HEK293T (cell line): ENCODE data around the gene TMED8.
A peak's percentile ranks its signal among the peaks of the same experiment; 100 is the strongest.
"Not testable (repeated sequence)": the region's sequence is repeated elsewhere in the genome, so short reads cannot be mapped to it uniquely, and the experiment has no call there.

Source experiments
- CTCF ChIA-PET: fragments of 350-600 bp; formaldehyde crosslinking; extraction: SDS; loops from one replicate; lab custom pipeline; 2021; ENCODE audit warnings: antibody characterized with exemption, inconsistent platforms; lab: Yijun Ruan, JAX
- POLR2A ChIA-PET: fragments of 350-600 bp; formaldehyde crosslinking; extraction: SDS; loops from one replicate; lab custom pipeline; 2020; ENCODE audit warnings: antibody characterized with exemption, inconsistent platforms; lab: Yijun Ruan, JAX
- DNase-seq: peaks from one replicate; pipeline ENCODE4 v3.0.0; 2012; ENCODE audit warnings: mixed read lengths; ENCODE audit errors: extremely low spot score
- ARNT ChIP-seq: fragments of 450-650 bp; IDR thresholded peaks from 2 replicates; pipeline ENCODE4 v1.6.1; 2017; ENCODE audit warnings: mild to moderate bottlenecking
- BHLHE40 ChIP-seq: fragments of 450-650 bp; IDR thresholded peaks from 2 replicates; pipeline ENCODE4 v1.6.1; 2016; ENCODE audit warnings: mild to moderate bottlenecking, moderate library complexity, borderline replicate concordance
- CTBP1 ChIP-seq: fragments of 450-650 bp; IDR thresholded peaks from 2 replicates; pipeline ENCODE4 v1.6.1; 2016; ENCODE audit warnings: borderline replicate concordance
- ELF4 ChIP-seq: fragments of 450-650 bp; IDR thresholded peaks from 2 replicates; pipeline ENCODE4 v1.6.1; 2017; ENCODE audit warnings: antibody characterized with exemption
- FOXA1 ChIP-seq: fragments of 450-650 bp; IDR thresholded peaks from 2 replicates; pipeline ENCODE4 v1.6.1; 2016; ENCODE audit warnings: mild to moderate bottlenecking
- FOXK2 ChIP-seq: fragments of 450-650 bp; IDR thresholded peaks from 2 replicates; pipeline ENCODE4 v1.6.1; 2016; ENCODE audit warnings: mild to moderate bottlenecking
- FOXM1 ChIP-seq: fragments of 450-650 bp; IDR thresholded peaks from 2 replicates; pipeline ENCODE4 v1.6.1; 2017; ENCODE audit warnings: mild to moderate bottlenecking, borderline replicate concordance
- HDGF ChIP-seq: fragments of 450-650 bp; IDR thresholded peaks from 2 replicates; pipeline ENCODE4 v1.6.1; 2017; ENCODE audit warnings: antibody characterized with exemption, borderline replicate concordance
- L3MBTL2 ChIP-seq: fragments of 450-650 bp; conservative IDR thresholded peaks from 2 replicates; pipeline ENCODE4 v1.6.1; 2016; ENCODE audit warnings: mild to moderate bottlenecking
- LEF1 ChIP-seq: fragments of 450-650 bp; IDR thresholded peaks from 2 replicates; pipeline ENCODE4 v1.6.1; 2017; ENCODE audit warnings: mild to moderate bottlenecking, borderline replicate concordance
- NFRKB ChIP-seq: fragments of 450-650 bp; IDR thresholded peaks from 2 replicates; pipeline ENCODE4 v1.6.1; 2016; ENCODE audit warnings: mild to moderate bottlenecking, moderate library complexity
- SP1 ChIP-seq: fragments of 450-650 bp; IDR thresholded peaks from 2 replicates; pipeline ENCODE4 v1.6.1; 2017
- SUZ12 ChIP-seq: fragments of 450-650 bp; IDR thresholded peaks from 2 replicates; pipeline ENCODE4 v1.6.1; 2016; ENCODE audit warnings: mild to moderate bottlenecking
- TARDBP ChIP-seq: fragments of 450-650 bp; IDR thresholded peaks from 2 replicates; pipeline ENCODE4 v1.6.1; 2016
- ZNF384 ChIP-seq: fragments of 450-650 bp; IDR thresholded peaks from 2 replicates; pipeline ENCODE4 v1.6.1; 2016
- TF ChIP-seq, protein P1 (sequence below): fragments of 450-650 bp; IDR thresholded peaks from 2 replicates; pipeline ENCODE4 v1.6.1; 2016

TMED8 gene

DNA sequence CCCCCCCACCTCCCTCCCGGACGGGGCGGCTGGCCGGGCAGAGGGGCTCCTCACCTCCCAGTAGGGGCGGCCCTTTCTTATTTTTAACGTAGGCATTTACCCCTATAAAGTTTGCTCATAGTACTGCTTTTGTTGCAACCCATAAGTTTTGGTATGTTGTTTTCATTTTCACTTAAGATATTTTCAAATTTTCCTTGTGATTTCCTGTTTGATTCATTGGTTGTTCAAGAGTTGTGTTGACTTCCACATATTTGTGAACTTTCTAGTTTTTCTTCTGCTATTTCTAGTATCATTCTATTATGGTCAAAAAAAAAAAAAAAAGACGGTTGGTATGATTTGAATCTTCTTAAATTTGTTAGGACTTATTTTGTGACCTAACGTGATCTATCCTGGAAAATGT, 39.9 kb upstream of the TMED8 start:
- CTCF ChIA-PET = no interaction called here
- DNase-seq = no peak
- POLR2A ChIA-PET = no interaction called here
- TF ChIP-seq HDGF = no peak
- TF ChIP-seq NFRKB = no peak
- TF ChIP-seq L3MBTL2 = no peak
- no peak for TF ChIP-seq SUZ12
- TF ChIP-seq ZNF384 = no peak

DNA sequence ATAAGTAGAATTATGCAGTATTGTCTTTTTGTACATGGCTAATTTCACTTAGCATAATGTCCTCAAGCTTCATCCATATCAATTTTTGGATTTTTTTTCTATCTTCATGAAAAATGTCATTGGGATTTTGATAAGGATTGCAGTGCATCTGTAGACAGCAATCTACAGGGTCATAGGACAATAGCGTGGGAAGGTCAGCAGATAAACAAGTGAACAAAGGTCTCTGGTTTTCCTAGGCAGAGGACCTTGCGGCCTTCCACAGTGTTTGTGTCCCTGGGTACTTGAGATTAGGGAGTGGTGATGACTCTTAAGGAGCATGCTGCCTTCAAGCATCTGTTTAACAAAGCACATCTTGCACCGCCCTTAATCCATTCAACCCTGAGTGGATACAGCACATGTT, 39.2 kb upstream of the TMED8 start:
- DNase-seq, POLR2A ChIA-PET, CTCF ChIA-PET: not testable (repeated sequence)

DNA sequence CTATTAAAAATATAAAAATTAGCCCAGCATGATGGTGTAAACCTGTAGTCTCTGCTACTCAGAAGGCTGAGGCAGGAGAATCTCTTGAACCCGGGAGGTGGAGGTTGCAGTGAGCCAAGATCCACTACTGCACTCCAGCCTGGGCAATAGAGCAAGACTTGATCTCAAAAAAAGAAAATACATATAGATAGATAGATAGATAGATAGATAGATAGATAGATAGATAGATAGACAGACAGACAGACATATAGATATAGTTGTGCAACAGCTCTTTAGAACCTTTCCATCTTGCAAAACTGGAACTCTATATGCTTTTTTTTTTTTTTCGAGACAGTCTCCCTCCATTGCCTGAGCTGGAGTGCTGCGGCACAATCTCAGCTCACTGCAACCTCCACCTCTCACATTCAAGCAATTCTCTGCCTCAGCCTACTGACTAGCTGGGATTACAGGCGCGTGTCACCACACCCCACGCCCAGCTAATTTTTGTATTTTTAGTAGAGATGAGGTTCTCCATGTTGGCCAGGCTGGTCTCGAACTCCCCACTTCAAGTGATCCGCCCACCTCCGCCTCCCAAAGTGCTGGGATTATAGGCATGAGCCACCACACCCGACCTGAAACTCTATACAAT, 38.6 kb upstream of the TMED8 start:
- DNase-seq, POLR2A ChIA-PET: not testable (repeated sequence)
- CTCF ChIA-PET = interaction anchor here (0.6 kb wide), 1 partner anchor 242 kb away, joined by 5 read pairs; no protein-coding TSS in a partner anchor

DNA sequence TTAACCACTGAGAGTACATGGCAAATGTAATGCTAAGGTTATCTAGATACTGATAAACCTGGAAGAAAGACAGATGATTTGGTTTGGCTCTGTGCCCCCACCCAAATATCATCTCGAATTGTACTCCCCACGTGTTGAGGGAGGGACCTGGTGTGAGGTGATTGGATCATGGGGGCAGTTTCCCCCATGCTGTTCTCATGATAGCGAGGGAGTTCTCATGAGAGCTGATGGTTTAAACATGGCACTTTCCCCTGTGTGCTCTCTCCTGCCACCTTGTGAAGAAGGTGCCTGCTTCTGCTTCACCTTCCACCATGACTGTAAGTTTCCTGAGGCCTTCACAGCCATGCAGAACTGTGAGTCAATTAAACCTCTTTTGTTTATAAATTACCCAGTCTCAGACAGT, 32.2 kb upstream of the TMED8 start:
- no peak for TF ChIP-seq FOXA1
- TF ChIP-seq SP1 = no peak
- peak; percentile 44 for TF ChIP-seq L3MBTL2
- POLR2A ChIA-PET = no interaction called here
- CTCF ChIA-PET = no interaction called here
- no peak for DNase-seq

DNA sequence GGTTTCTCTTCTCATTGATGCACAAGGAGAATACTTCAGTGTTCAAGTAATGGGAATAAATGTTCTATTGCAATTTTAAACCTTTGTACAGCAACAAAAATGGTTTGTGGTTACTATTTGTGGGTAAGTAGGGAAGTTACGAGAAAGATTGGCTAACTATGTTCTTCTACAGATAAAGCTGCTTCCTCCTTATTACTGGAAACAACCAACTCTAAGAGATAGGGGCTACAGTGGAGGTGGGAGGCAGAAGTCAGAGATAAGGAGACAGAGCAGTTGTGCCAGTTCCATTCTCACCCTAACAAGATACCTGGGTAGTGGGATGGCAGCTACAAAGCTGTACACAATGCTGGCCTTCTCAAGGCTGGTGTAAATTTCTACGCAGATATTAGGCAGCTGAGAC, 30.3 kb upstream of the TMED8 start:
- POLR2A ChIA-PET = interaction anchor here (1.3 kb wide), 1 partner anchor 86 kb away, joined by 3 read pairs; the partner anchor contains the start of gene GSTZ1
- TF ChIP-seq, protein P1, sequence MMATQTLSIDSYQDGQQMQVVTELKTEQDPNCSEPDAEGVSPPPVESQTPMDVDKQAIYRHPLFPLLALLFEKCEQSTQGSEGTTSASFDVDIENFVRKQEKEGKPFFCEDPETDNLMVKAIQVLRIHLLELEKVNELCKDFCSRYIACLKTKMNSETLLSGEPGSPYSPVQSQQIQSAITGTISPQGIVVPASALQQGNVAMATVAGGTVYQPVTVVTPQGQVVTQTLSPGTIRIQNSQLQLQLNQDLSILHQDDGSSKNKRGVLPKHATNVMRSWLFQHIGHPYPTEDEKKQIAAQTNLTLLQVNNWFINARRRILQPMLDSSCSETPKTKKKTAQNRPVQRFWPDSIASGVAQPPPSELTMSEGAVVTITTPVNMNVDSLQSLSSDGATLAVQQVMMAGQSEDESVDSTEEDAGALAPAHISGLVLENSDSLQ = no peak
- TF ChIP-seq NFRKB (no peak), SUZ12 (no peak), HDGF (no peak), ZNF384 (no peak), BHLHE40 (no peak), CTBP1 (no peak), SP1 (no peak), TARDBP (no peak), FOXK2 (no peak), ARNT (no peak), ELF4 (no peak), FOXM1 (no peak), L3MBTL2 (no peak), FOXA1 (no peak), LEF1 (no peak)
- CTCF ChIA-PET = interaction anchor here (0.6 kb wide), 1 partner anchor 77 kb away, joined by 3 read pairs; no protein-coding TSS in a partner anchor

DNA sequence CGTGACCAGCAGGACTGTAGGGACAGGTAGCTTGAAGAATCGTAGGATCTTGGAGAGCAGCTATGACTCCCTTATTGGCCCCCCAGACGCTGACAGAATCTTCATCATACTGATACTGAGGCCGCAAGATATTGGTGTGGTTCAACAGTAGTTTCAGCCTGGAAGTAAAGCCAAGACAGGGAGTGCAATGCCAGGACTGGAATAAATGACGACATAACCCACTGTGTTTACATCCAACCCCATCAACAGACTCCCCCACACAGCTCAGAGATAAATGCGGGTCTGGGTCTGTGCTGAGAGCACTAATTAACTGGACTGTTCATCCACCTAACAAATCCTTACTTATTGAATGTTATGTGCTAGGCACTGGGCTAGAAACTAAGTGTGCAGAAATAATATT, 29.8 kb upstream of the TMED8 start:
- TF ChIP-seq FOXK2 (no peak), SUZ12 (no peak), BHLHE40 (no peak), LEF1 (no peak), HDGF (no peak), TARDBP (no peak), ZNF384 (no peak), SP1 (no peak), FOXA1 (no peak), NFRKB (no peak), L3MBTL2 (no peak), ARNT (no peak), ELF4 (no peak), CTBP1 (no peak), FOXM1 (no peak)
- TF ChIP-seq, protein P1 = no peak
- ChIA-PET POLR2A (interaction anchor here (1.0 kb wide), 1 partner anchor 30 kb away, joined by 3 read pairs; the partner anchor contains the start of genes SAMD15 and TMED8), CTCF (interaction anchor here (0.6 kb wide), 1 partner anchor 77 kb away, joined by 3 read pairs; no protein-coding TSS in a partner anchor)
- no peak for DNase-seq

More for the DNA sequence above, 30.3 kb upstream of the TMED8 start:
- DNase-seq = no peak

DNA sequence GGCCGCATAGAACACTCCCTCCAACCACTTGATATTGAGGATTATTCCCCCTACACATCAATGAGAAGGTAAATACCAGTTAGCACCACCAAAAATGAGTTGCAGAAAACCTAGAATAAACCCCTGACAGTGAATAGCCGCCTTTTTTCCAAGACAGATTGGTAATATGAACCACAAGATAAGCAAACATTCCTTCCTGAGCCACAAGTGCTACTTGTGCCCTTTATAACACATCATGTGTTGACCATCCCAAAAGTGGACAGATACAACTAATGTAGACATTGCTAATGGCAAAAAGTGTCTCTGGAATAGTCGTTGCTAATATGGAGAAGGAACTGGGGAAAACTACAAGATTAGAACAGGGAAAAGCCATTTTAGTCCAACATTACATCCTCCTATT, 29.2 kb upstream of the TMED8 start:
- no peak for DNase-seq
- TF ChIP-seq FOXA1 (no peak), SUZ12 (no peak), ELF4 (no peak), BHLHE40 (no peak), SP1 (no peak), LEF1 (no peak), HDGF (no peak), CTBP1 (no peak), L3MBTL2 (no peak)
- CTCF ChIA-PET = no interaction called here
- POLR2A ChIA-PET = interaction anchor here (1.0 kb wide), 1 partner anchor 29 kb away, joined by 3 read pairs; the partner anchor contains the start of genes SAMD15 and TMED8

DNA sequence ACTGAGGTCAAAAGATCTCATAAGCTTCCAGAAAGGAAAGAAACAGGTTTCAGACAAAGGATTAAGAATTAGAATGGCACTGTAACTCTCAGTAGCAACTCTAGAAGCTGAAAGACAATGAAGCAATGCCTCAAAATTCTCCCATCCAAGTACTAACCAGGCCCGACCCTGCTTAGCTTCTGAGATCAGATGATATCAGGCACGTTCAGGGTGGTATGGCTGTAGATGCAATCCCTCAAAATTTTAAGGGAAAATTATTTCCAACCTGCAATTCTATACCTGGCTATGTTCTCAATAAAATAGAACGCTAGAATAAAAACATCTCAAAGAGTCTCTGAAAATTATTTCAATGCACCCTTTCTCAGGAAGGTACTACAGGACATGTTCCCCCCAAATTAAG, 26.9 kb upstream of the TMED8 start:
- CTCF ChIA-PET = no interaction called here
- POLR2A ChIA-PET = no interaction called here
- no peak for DNase-seq
- TF ChIP-seq TARDBP (no peak), FOXM1 (no peak), ELF4 (no peak), FOXK2 (no peak), ARNT (no peak), CTBP1 (no peak), FOXA1 (no peak), SP1 (no peak), NFRKB (no peak)
